OCI-LY7 (cell line): Measurements from ENCODE around the gene TANC2. TPM values are rescaled to one million over a fixed set of nuclear protein-coding genes. Genes with fewer than 3 reads are reported as not detected.

Source experiments
- BruUV-seq: library from RNA; stranded (reverse); fragments of 400-500 nt; replicated peaks from 2 replicates; lab custom pipeline; 2021; lab: Mats Ljungman, UMichigan
- CTCF ChIA-PET: fragments of 300-600 bp; sonication (Branson Sonifier 250); formaldehyde crosslinking; loops from one replicate; lab custom pipeline; 2022; ENCODE audit warnings: antibody characterized with exemption; ENCODE audit not compliant: unreplicated experiment; lab: Charles Lee
- POLR2A ChIA-PET: fragments of 300-600 bp; sonication (Branson Sonifier 250); formaldehyde crosslinking; loops from one replicate; lab custom pipeline; 2022; ENCODE audit warnings: antibody characterized with exemption; lab: Charles Lee
- DNase-seq: peaks from one replicate; pipeline ENCODE4 v3.0.0-alpha.2; 2015; ENCODE audit warnings: low spot score
- H2AFZ ChIP-seq: fragments of 200-600 bp; sonication (generic), shearing (Covaris generic); 2 replicates; pipeline ENCODE4 v1.6.1; 2014; ENCODE audit warnings: mild to moderate bottlenecking, antibody characterized with exemption, low read length, moderate library complexity
- H3K27ac ChIP-seq: fragments of 200-600 bp; sonication (generic); 2 replicates; pipeline ENCODE4 v1.5.1; 2014; ENCODE audit warnings: mixed run types, low read depth, mild to moderate bottlenecking, moderate library complexity, low read length, inconsistent platforms; ENCODE audit not compliant: poor library complexity, severe bottlenecking
- H3K36me3 ChIP-seq: fragments of 200-600 bp; sonication (generic); 2 replicates; pipeline ENCODE4 v1.6.1; 2014; ENCODE audit warnings: mild to moderate bottlenecking, antibody characterized with exemption, low read length, moderate library complexity, mixed read lengths; ENCODE audit not compliant: insufficient read depth
- H3K4me1 ChIP-seq: fragments of 200-600 bp; sonication (generic); 2 replicates; pipeline ENCODE4 v1.5.1; 2014; ENCODE audit warnings: mild to moderate bottlenecking, low read length; ENCODE audit not compliant: insufficient read depth, poor library complexity, severe bottlenecking
- H3K4me2 ChIP-seq: fragments of 200-600 bp; sonication (generic); 2 replicates; pipeline ENCODE4 v1.6.1; 2014; ENCODE audit warnings: mild to moderate bottlenecking, low read length
- H3K4me3 ChIP-seq: fragments of 200-600 bp; sonication (generic); 2 replicates; pipeline ENCODE4 v1.5.1; 2014; ENCODE audit warnings: mild to moderate bottlenecking, low read depth, low read length; ENCODE audit not compliant: poor library complexity, severe bottlenecking
- H3K79me2 ChIP-seq: fragments of 200-600 bp; sonication (generic); 2 replicates; pipeline ENCODE4 v1.6.1; 2016; ENCODE audit warnings: low read depth, mild to moderate bottlenecking, low read length, moderate library complexity, mixed read lengths; ENCODE audit not compliant: insufficient read depth
- H3K9me2 ChIP-seq: fragments of 200-600 bp; sonication (generic); 2 replicates; pipeline ENCODE4 v1.6.1; 2016; ENCODE audit warnings: mild to moderate bottlenecking, low read length, mixed read lengths; ENCODE audit not compliant: insufficient read depth
- H3K9me3 ChIP-seq: fragments of 200-600 bp; sonication (generic); 2 replicates; pipeline ENCODE4 v1.6.1; 2014; ENCODE audit warnings: mild to moderate bottlenecking, mixed run types, low read length, mixed read lengths
- H4K20me1 ChIP-seq: fragments of 200-600 bp; sonication (generic); 2 replicates; pipeline ENCODE4 v1.6.1; 2014; ENCODE audit warnings: mild to moderate bottlenecking, antibody characterized with exemption, low read length, moderate library complexity, mixed read lengths; ENCODE audit not compliant: insufficient read depth
- CTCF ChIP-seq: fragments of 200-600 bp; sonication (generic); conservative IDR thresholded peaks from 2 replicates; pipeline ENCODE4 v1.5.1; 2014; ENCODE audit warnings: mild to moderate bottlenecking, antibody characterized with exemption, low read length, moderate library complexity, mixed read lengths
- EZH2phosphoT487 ChIP-seq: fragments of 200-600 bp; sonication (generic); IDR thresholded peaks from 2 replicates; pipeline ENCODE4 v1.6.1; 2018; ENCODE audit warnings: low read depth, borderline replicate concordance, mild to moderate bottlenecking, mixed run types, antibody characterized with exemption, low read length, moderate library complexity, mixed read lengths
- intact Hi-C: fragments of 100-400 bp; cut with micrococcal nuclease; formaldehyde crosslinking; loops from one replicate; pipeline ENCODE4 v1.10.0; 2022; ENCODE audit not compliant: unreplicated experiment
- total RNA-seq, 2 experiments: library from RNA; depleted of rRNA in 1 of 2; stranded (reverse); fragments of >200 nt in 1 of 2; shearing (Covaris generic) in 1 of 2; gene quantifications; 2 replicates each; pipeline ENCODE4 v1.2.3, GENCODE V29; 2014 to 2022

The TANC2 gene
- total RNA-seq, 2 experiments from 2014 or later = 9.6 to 14.5 TPM

- Histone ChIP-seq H3K79me2 (no peaks in the 10 kb centered on the region), H3K27ac (no peak overlapping the region), H3K4me1 (no peaks in the 10 kb centered on the region), H2AFZ (no peak overlapping the region), H4K20me1 (no peaks in the 10 kb centered on the region), H3K36me3 (no peaks in the 10 kb centered on the region), H3K4me2 (no peak overlapping the region), H3K9me2 (no peaks in the 10 kb centered on the region), H3K4me3 (no peak overlapping the region), H3K9me3 (peaks cover 15% of the 10 kb centered on the region)
- POLR2A ChIA-PET = no interaction called here
- BruUV-seq = no TSS peak
- CTCF ChIA-PET = no interaction called here
- intact Hi-C loops = no loop called here
- no peak for DNase-seq
- TF ChIP-seq EZH2phosphoT487 (no peak), CTCF (no peak)
These were observed 14.8 kb downstream of the TANC2 start for GRCh38 chr17:62980842-62981241.

GRCh38 chr17:62981933-62982332, 15.9 kb downstream of the TANC2 start:
- peaks cover 18% of the 10 kb centered on the region for H3K9me3 ChIP-seq
- no peaks in the 10 kb centered on the region for H3K79me2 ChIP-seq
- H3K4me1 ChIP-seq = no peaks in the 10 kb centered on the region
- no peak overlapping the region for H3K4me3 ChIP-seq
- no peaks in the 10 kb centered on the region for H3K36me3 ChIP-seq
- no peak for DNase-seq
- intact Hi-C loops = no loop called here
- POLR2A ChIA-PET = no interaction called here
- no peak overlapping the region for H3K27ac ChIP-seq
- H2AFZ ChIP-seq = no peak overlapping the region
- no peaks in the 10 kb centered on the region for H3K9me2 ChIP-seq
- no peaks in the 10 kb centered on the region for H4K20me1 ChIP-seq
- TF ChIP-seq EZH2phosphoT487 (no peak), CTCF (no peak)
- CTCF ChIA-PET = no interaction called here
- no peak overlapping the region for H3K4me2 ChIP-seq
- no TSS peak for BruUV-seq

- Histone ChIP-seq H3K4me3 (no peak overlapping the region), H3K9me2 (no peaks in the 10 kb centered on the region), H3K79me2 (no peaks in the 10 kb centered on the region), H4K20me1 (no peaks in the 10 kb centered on the region), H2AFZ (no peak overlapping the region), H3K27ac (no peak overlapping the region), H3K36me3 (no peaks in the 10 kb centered on the region), H3K4me2 (no peak overlapping the region), H3K4me1 (no peaks in the 10 kb centered on the region), H3K9me3 (peaks cover 18% of the 10 kb centered on the region)
- no peak for DNase-seq
- BruUV-seq = no TSS peak
- intact Hi-C loops = no loop called here
- CTCF ChIA-PET = no interaction called here
- POLR2A ChIA-PET = no interaction called here
- TF ChIP-seq EZH2phosphoT487 = no peak
- TF ChIP-seq CTCF = no peak
These were observed 18.8 kb downstream of the TANC2 start for GRCh38 chr17:62984801-62985200.
